ENCODE measurements around the gene PTGES. TPM values are rescaled to one million over a fixed set of nuclear protein-coding genes. Genes with fewer than 3 reads are reported as not detected.
A peak's percentile ranks its signal among the peaks of the same experiment; 100 is the strongest.

PTGES gene
- total and polyA plus RNA-seq, 7 donors = 0.32 to 0.68 (median 0.40) TPM

DNA sequence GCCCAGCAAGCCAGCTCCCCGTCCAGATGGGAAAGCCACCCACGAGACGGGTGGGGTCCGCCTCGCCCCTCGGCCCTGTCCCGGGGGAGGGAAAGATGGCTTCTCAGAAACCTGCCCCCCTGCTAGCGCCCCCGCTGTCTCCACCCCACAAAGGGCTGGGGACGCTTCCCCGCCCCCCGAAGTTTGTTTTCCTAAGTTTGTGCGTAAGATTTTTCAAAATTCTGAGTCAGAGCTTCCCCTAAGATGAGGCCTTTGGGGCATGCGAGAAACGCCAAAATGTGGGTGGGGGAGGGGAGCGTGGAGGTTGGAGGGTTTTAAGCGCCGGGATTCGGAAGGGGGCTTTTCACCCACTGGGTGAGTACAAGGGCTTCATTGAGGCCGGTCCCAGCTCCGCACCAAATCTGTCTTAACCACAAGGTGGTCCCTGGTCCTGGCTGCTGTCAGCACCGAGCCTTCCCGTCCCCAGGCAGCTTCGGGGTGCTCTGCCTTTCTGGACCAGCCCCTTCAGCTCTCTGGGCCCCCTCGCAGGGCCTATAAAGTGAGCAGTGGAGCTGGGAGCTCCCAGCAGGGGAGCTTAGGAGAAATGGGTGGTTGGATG lies 55.1 kb downstream of the PTGES start:
- no peak for TF ChIP-seq CTCF (IDR thresholded peaks at IDR 0.05)
- DNase-seq (peak; percentile 76 to 80), ATAC-seq (peak in 3 of 4 donors; percentile 11 to 35 (median 27))
- no peaks in the 10 kb centered on the region for H3K36me3 ChIP-seq (ENCODE audit: insufficient read depth in 1 of 2, low read depth in 1 of 2)
- WGBS, 3 donors = 3 to 6% (median 4%) methylated on average over 23 to 25 of the region's 25 CpGs
- H3K4me3 ChIP-seq = peak overlapping the region; percentile 58
- H3K4me1 ChIP-seq = no peaks in the 10 kb centered on the region
- H3K27me3 ChIP-seq (ENCODE audit: insufficient read depth in 3 of 3, low read length in 2 of 3) = peaks cover 0 to 57% (median 16%) of the 10 kb centered on the region in 3 donors
- H3K27ac ChIP-seq = peak overlapping the region; percentile 16
- H3K9me3 ChIP-seq = no peaks in the 10 kb centered on the region
- intact Hi-C loops (cut with DNase I) = no loop called here

DNA sequence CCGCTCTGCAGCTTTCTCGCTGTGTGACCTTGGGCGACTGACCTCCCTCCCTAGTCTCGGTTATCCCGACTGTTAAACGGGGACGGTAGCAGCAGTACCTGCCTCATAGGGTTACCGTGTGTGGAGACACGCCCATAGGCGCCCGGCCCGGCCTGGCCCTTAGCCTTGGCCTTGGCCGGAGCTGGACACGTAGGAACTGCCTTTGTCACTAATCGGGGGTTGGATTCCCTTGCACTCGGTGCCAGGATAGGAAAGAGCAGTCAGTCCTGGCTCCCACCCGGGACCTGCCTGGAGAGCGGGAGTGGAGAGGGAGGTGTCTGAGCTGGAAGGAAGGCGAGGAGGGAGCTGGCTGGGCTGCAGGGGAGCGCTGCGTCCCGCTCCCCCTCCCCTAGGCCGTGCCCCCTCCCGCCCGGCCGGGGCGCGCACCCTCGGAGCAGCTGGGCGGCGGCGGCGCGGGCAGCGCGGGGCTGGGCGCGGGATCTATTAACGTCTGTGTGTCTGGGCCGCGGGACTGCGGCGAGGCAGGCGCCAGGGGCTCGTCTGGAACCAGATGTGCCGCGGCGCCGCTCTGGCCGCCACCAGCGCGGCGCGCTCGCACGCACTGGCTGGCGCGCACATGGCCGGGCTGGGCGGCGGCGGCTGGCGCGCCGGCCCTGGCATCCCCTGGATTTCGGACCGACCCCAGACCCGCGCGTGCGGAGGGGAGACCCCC lies 55.7 kb downstream of the PTGES start:
- Histone ChIP-seq H3K4me3 (peak overlapping the region; percentile 58), H3K4me1 (no peaks in the 10 kb centered on the region), H3K27ac (peak overlapping the region; percentile 16), H3K27me3 (ENCODE audit: insufficient read depth in 3 of 3, low read length in 2 of 3) (peaks cover 0 to 52% (median 16%) of the 10 kb centered on the region in 3 donors), H3K36me3 (ENCODE audit: insufficient read depth in 1 of 2, low read depth in 1 of 2) (no peaks in the 10 kb centered on the region), H3K9me3 (no peaks in the 10 kb centered on the region)
- WGBS, 3 donors = 2 to 4% (median 3%) methylated on average over 63 to 71 of the region's 71 CpGs
- intact Hi-C loops (cut with DNase I) = no loop called here
- ATAC-seq (peak; percentile 44 to 69 (median 56)), DNase-seq (peak; percentile 73 to 80)
- TF ChIP-seq CTCF (IDR thresholded peaks at IDR 0.05) = no peak

DNA sequence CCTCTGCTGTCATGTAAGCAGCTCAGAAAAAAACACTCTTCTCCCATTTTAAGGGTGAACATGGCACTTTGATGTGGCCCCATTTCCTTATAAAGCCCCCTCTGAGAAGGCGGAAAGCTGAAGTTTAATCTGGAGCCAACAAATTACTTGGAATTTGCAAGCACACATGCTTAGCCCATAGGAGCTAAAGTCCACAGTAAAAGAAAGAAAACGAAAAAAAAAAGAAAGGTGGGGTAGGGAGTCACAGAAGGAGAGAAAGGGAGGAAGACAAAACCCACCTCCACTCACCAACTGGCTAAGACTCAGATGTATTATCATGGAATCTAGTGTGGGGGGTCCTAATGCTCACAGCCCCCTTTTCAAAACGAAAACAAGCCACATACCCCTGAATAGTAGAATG lies 57.0 kb downstream of the PTGES start:
- no peaks in the 10 kb centered on the region for H3K36me3 ChIP-seq (ENCODE audit: insufficient read depth in 1 of 2, low read depth in 1 of 2)
- no peaks in the 10 kb centered on the region for H3K9me3 ChIP-seq
- 76 to 81% (median 78%) methylated on average over 3 of the region's 3 CpGs for WGBS, 3 donors
- no peak for TF ChIP-seq CTCF (IDR thresholded peaks at IDR 0.05)
- DNase-seq (no peak), ATAC-seq (no peak)
- H3K4me3 ChIP-seq = no peak overlapping the region
- intact Hi-C loops (cut with DNase I) = no loop called here
- peaks cover 0 to 43% (median 16%) of the 10 kb centered on the region in 3 donors for H3K27me3 ChIP-seq (ENCODE audit: insufficient read depth in 3 of 3, low read length in 2 of 3)
- no peak overlapping the region for H3K27ac ChIP-seq
- no peaks in the 10 kb centered on the region for H3K4me1 ChIP-seq

DNA sequence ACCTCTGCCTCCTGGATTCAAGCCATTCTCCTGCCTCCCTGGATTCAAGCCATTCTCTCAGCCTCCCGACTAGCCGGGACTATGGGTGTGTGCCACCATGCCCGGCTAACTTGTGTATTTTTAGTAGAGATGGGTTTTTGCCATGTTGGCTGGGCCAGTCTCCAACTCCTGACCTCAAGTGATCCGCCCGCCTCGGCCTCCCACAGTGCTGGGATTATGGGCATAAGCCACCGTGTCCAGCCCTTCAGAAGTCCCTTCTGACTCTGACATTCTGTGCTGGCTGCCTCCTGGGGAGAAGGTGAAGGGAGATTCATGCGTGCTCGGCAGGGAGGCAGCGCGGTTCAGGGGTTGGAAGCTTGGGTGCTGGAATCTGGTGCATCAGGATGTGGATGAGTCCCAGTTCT lies 58.6 kb downstream of the PTGES start:
- TF ChIP-seq CTCF (IDR thresholded peaks at IDR 0.05) = no peak
- Histone ChIP-seq H3K27me3 (ENCODE audit: insufficient read depth in 3 of 3, low read length in 2 of 3) (peaks cover 0 to 30% (median 16%) of the 10 kb centered on the region in 3 donors), H3K4me3 (no peak overlapping the region), H3K4me1 (no peaks in the 10 kb centered on the region), H3K36me3 (ENCODE audit: insufficient read depth in 1 of 2, low read depth in 1 of 2) (no peaks in the 10 kb centered on the region), H3K9me3 (no peaks in the 10 kb centered on the region), H3K27ac (no peak overlapping the region)
- no peak for ATAC-seq
- intact Hi-C loops (cut with DNase I) = no loop called here
- 22 to 30% (median 25%) methylated on average over 11 of the region's 11 CpGs for WGBS, 3 donors
- DNase-seq = no peak

All from psoas muscle (tissue), 8 donors.